BLaER1 treated with 17β-estradiol and CSF1 and Interleukin-3, amounts not matched to agents 10 nM and 100 nM (cell line): ENCODE measurements around the gene PHACTR3.
A peak's percentile ranks its signal among the peaks of the same experiment; 100 is the strongest.

Source experiments
- H3K27ac ChIP-seq, 11 experiments: shearing (Covaris generic); formaldehyde crosslinking; 2 replicates each; pipeline ENCODE4 v1.8.1; 2022
- H3K27me3 ChIP-seq, 11 experiments: shearing (Covaris generic); formaldehyde crosslinking; 2 replicates each; pipeline ENCODE4 v1.8.1; 2022
- H3K36me3 ChIP-seq, 11 experiments: shearing (Covaris generic); formaldehyde crosslinking; 2 replicates each; pipeline ENCODE4 v1.8.1; 2022
- H3K4me1 ChIP-seq, 10 experiments: shearing (Covaris generic); formaldehyde crosslinking; 2 replicates each; pipeline ENCODE4 v1.8.1; 2022
- H3K4me2 ChIP-seq, 11 experiments: shearing (Covaris generic); formaldehyde crosslinking; 2 replicates each; pipeline ENCODE4 v1.8.1; 2022
- H3K4me3 ChIP-seq, 10 experiments: shearing (Covaris generic); formaldehyde crosslinking; 2 replicates each; pipeline ENCODE4 v1.8.1; 2022
- H3K9ac ChIP-seq, 11 experiments: shearing (Covaris generic); formaldehyde crosslinking; 2 replicates each; pipeline ENCODE4 v1.8.1; 2022
- H3K9me3 ChIP-seq, 11 experiments: shearing (Covaris generic); formaldehyde crosslinking; replicated peaks in 1 of 11; 2 replicates each; pipeline ENCODE4 v1.8.1; 2022
- H4K20me1 ChIP-seq, 11 experiments: shearing (Covaris generic); formaldehyde crosslinking; 2 replicates each; pipeline ENCODE4 v1.8.1; 2022
- Cebpa-rat ChIP-seq, 11 experiments: shearing (Covaris generic); IDR thresholded peaks; 2 replicates each; pipeline ENCODE4 v1.8.1; 2022

Gene PHACTR3

DNA sequence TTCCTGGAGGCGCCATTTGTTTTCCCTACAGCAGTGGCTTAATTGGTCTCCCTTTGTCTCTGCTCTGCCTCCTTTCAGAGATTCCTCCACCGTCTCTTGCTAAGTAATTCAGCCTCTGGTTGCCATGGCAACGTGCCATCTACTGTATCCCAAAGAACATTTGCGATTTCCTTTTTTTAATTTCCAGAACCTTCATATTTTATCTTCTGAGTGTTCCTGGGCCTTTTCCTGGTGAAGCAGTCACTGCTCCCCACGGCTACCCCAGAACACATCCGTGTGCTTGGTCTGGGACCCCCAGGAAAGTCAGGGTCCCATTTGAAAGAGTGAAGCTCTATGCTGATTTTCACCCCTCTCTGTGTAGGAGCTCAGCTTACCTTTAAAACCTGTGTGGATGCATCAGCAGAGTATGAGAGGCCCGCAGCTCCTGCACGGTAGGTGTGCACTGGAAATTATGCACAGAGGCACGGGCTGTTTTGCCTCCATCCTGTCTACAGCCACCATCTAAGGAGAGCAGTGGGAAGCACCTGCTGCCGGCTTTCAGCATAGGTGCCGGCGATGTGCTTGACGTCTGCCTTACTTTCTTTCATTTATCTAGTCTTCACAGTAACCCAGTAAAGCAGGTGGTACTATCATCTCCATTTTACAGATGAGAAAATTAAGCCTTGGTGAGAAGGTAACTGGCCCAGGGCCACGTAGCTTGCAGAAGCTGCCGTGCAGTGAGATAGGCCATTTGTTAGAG, 206.3 kb downstream of the PHACTR3 start:
- no peak overlapping the region for H3K4me3 ChIP-seq
- peaks cover 0 to 11% (median 6%) of the 10 kb centered on the region in 10 experiments; a peak in 8 of 20 replicates for H3K4me1 ChIP-seq
- TF ChIP-seq Cebpa-rat (IDR thresholded peaks at IDR 0.05): no peak
- H3K9me3 ChIP-seq: no peaks in the 10 kb centered on the region
- H3K4me2 ChIP-seq: no peak overlapping the region
- no peak overlapping the region for H3K9ac ChIP-seq
- H4K20me1 ChIP-seq: peaks cover 0 to 99% (median 35%) of the 10 kb centered on the region in 11 experiments; a peak in 14 of 22 replicates
- peaks cover 0 to 100% (median 98%) of the 10 kb centered on the region in 11 experiments; a peak in 18 of 22 replicates for H3K36me3 ChIP-seq
- no peak overlapping the region for H3K27ac ChIP-seq
- no peaks in the 10 kb centered on the region for H3K27me3 ChIP-seq

DNA sequence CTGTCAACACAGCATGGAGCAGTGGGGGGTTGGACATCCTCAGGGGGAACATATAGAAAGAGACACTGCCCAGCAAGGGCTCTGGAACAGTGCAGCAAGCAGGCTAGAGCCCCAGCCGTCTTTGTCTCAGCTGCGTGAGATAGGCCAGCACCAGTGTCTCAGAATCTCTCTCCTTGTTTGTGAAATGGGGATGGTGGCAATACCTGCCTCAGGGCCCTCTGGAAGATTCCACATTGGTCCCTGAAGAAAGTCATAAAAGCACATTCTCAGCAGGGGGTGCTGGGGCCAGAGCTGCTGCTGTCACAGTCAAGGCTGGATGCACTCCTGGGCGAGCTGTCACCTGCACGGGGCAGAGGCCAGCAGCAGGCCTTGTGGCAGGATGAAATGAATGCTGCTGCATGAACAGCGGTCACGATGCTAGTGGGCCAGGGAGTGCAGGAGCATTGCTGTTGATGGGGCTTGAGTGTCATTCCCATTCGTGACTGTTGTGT, 207.4 kb downstream of the PHACTR3 start:
- TF ChIP-seq Cebpa-rat (IDR thresholded peaks at IDR 0.05): no peak
- Histone ChIP-seq H3K9ac (no peak overlapping the region), H3K9me3 (no peaks in the 10 kb centered on the region), H3K27ac (no peak overlapping the region), H4K20me1 (peaks cover 0 to 99% (median 35%) of the 10 kb centered on the region in 11 experiments; a peak in 14 of 22 replicates), H3K36me3 (peaks cover 0 to 100% (median 97%) of the 10 kb centered on the region in 11 experiments; a peak in 18 of 22 replicates), H3K4me3 (no peak overlapping the region), H3K4me1 (peaks cover 0 to 14% (median 7%) of the 10 kb centered on the region in 10 experiments; a peak in 10 of 20 replicates), H3K27me3 (no peaks in the 10 kb centered on the region), H3K4me2 (no peak overlapping the region)

DNA sequence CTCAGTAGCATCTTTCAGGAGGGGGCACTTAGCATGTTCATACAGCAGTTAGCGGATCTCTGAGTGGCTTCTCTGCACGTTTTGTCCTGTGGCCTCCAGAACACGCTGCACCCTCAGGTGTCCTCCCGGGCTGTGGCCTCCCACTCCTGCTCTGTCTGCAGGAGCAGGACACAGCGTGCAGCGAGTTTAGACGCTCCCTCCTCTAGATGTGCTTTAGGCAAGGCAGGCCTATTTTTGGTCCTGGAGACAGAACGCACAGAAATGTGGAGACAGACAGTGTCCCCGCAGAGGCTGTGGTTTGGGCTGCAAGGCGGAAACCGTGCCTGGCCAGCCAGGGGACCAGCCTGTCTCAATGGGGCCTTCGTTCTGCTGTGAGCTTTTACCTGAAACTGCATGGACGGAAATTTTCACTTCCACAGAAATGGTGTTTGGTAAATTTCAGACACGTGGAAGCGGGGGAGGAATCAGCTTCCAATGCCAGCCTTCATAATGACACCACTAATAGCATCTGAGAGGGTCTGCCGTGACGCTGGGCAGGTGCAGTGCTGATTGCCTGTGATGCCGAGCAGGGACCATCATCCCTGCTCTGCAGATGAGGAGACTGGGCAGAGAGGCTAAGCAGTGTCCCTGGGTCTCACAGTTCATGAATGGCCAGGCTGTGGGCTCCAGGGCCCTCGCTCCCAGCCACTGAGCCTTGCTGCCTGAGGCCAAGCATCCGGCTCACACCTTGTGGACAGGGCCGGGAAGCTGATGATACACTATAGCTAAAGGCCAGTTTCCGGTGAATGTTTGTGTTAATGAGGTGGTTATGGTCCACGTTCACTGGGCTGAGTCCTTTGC, 208.2 kb downstream of the PHACTR3 start:
- Histone ChIP-seq H3K27me3 (no peaks in the 10 kb centered on the region), H4K20me1 (peaks cover 0 to 100% (median 35%) of the 10 kb centered on the region in 11 experiments; a peak in 14 of 22 replicates)

DNA sequence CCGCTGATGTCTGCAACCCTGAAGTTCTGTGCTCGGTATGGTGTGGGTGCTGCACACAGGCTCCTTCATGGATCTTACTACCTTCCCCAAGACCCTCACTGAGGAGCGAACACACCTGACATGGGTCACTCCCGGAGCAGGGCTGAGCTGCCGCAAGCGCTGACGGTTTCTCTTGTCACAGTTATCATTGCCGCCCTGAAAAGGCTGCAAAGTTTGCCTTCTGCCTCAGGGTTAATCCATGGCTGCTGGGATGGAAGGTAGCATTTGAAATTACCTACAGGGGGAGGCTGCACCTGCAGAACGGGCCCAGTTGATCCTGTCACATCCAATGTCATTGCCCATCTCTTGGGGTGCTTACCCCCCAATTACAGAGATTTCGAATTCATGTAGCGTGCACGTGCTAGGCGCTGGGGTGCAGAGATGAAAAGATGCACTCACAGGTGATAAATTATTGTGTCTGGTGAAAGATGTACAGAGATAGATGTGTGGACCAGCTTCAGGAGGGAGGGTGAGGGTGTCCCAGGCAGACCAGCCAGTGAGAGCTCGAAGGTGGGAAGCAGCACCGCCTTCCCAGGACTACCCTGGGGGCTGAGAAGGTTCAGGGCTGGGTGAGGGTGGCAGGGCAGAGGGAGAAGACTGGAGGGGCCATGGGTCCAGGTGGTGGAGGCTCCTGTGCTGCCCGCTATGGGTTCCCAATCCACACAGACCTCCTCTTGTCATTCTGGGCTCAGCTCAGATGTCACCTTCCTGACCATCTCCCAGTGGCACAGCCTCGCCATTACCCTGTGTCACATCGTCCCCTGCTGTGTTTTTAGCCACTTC, 209.0 kb downstream of the PHACTR3 start:
- no peak for TF ChIP-seq Cebpa-rat (IDR thresholded peaks at IDR 0.05)
- peaks cover 0 to 100% (median 97%) of the 10 kb centered on the region in 11 experiments; a peak in 18 of 22 replicates for H3K36me3 ChIP-seq

More for the DNA sequence above, 208.2 kb downstream of the PHACTR3 start:
- Histone ChIP-seq H3K9me3 (no peaks in the 10 kb centered on the region), H3K9ac (no peak overlapping the region), H3K36me3 (peaks cover 0 to 100% (median 97%) of the 10 kb centered on the region in 11 experiments; a peak in 18 of 22 replicates), H3K4me3 (no peak overlapping the region), H3K27ac (no peak overlapping the region), H3K4me2 (no peak overlapping the region), H3K4me1 (peaks cover 0 to 14% (median 7%) of the 10 kb centered on the region in 10 experiments; a peak in 10 of 20 replicates)
- no peak for TF ChIP-seq Cebpa-rat (IDR thresholded peaks at IDR 0.05)

DNA sequence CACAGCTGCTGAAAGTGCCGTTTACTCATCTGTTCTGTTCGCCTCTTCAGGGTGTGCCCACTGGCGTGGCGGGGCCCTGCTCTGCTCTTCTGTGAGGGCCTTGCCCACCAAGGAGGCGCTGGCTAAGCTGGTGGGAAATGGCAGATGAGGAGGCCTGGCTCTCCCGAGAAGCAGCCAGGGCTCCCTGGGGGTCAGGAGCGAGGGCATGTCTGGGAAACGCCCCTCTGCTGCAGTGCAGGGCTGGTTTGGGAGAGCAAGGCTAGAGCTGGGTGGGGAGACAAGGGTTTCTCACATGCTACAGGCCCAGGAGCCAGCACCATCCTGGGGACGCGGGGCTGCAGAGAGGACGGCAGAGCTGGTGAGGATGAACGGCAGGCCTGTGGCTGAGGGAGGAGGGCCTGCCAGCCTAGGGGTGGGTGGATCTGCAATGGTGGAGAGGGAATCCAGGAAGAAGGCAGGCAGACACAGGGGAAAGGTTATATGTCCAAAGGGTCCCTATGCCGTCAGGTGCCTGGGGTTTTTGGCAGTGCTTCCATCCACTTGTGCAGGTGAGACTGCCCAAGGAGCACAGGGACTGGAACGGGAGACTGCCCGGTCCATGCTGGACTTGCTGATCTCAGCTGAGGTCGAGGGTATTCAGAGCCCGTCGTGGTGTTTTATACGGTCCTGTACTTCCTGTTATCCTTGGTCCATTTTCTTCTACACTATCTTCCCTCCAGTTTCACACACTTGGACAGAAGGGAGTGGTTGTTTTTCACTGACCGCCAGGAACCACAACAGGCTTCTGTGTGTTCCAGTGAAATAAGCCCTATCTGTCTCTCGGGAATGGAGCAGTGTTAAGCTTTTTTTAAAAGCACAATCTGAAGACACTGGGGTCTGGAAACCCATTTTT, 209.9 kb downstream of the PHACTR3 start:
- Histone ChIP-seq H4K20me1 (peaks cover 0 to 99% (median 31%) of the 10 kb centered on the region in 11 experiments; a peak in 14 of 22 replicates), H3K27me3 (no peaks in the 10 kb centered on the region), H3K36me3 (peaks cover 0 to 100% (median 97%) of the 10 kb centered on the region in 11 experiments; a peak in 17 of 22 replicates), H3K4me1 (peaks cover 0 to 14% (median 4%) of the 10 kb centered on the region in 10 experiments; a peak in 10 of 20 replicates), H3K9me3 (no peaks in the 10 kb centered on the region), H3K4me2 (no peak overlapping the region), H3K27ac (peak overlapping the region in 1 of 11 experiments; percentile 35; a peak in 2 of 22 replicates), H3K9ac (no peak overlapping the region), H3K4me3 (no peak overlapping the region)
- no peak for TF ChIP-seq Cebpa-rat (IDR thresholded peaks at IDR 0.05)

More for the DNA sequence above, 209.0 kb downstream of the PHACTR3 start:
- Histone ChIP-seq H4K20me1 (peaks cover 0 to 100% (median 39%) of the 10 kb centered on the region in 11 experiments; a peak in 14 of 22 replicates), H3K27me3 (no peaks in the 10 kb centered on the region), H3K27ac (no peak overlapping the region), H3K9me3 (no peaks in the 10 kb centered on the region), H3K4me3 (no peak overlapping the region), H3K4me1 (peaks cover 0 to 14% (median 7%) of the 10 kb centered on the region in 10 experiments; a peak in 10 of 20 replicates), H3K4me2 (no peak overlapping the region), H3K9ac (no peak overlapping the region)

DNA sequence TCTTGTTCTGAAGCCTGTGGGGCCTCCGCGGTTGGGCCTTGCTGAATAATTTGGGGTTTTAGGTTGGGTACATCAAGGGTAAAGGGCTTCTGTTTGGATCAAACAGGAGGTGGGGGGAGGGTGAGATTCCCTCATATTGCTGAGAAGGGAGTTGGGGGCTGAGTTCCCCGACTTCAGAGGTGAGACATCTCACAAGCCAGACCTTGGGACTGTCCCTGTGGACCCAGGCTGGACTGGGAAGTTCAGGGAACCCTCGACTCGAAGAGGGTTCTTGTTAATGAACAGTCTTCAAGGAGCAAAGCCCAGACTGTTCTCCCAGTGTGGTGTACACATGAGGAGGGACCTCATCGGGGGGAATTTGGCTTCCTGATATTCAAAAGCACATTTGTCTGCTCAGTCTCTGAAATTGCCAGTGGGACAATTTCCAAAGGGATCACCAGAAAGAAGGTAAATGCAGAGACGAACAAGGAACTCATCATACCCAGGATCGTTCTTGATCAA, 210.6 kb downstream of the PHACTR3 start:
- no peak for TF ChIP-seq Cebpa-rat (IDR thresholded peaks at IDR 0.05)
- no peak overlapping the region for H3K4me3 ChIP-seq
- H3K36me3 ChIP-seq: peaks cover 0 to 100% (median 99%) of the 10 kb centered on the region in 11 experiments; a peak in 17 of 22 replicates
- no peaks in the 10 kb centered on the region for H3K27me3 ChIP-seq
- H3K27ac ChIP-seq: no peak overlapping the region; a peak in 1 of 22 replicates
- peaks cover 0 to 14% (median 0%) of the 10 kb centered on the region in 10 experiments; a peak in 3 of 20 replicates for H3K4me1 ChIP-seq
- H3K4me2 ChIP-seq: no peak overlapping the region
- no peaks in the 10 kb centered on the region for H3K9me3 ChIP-seq
- H4K20me1 ChIP-seq: peaks cover 0 to 99% (median 30%) of the 10 kb centered on the region in 11 experiments; a peak in 14 of 22 replicates
- no peak overlapping the region for H3K9ac ChIP-seq

DNA sequence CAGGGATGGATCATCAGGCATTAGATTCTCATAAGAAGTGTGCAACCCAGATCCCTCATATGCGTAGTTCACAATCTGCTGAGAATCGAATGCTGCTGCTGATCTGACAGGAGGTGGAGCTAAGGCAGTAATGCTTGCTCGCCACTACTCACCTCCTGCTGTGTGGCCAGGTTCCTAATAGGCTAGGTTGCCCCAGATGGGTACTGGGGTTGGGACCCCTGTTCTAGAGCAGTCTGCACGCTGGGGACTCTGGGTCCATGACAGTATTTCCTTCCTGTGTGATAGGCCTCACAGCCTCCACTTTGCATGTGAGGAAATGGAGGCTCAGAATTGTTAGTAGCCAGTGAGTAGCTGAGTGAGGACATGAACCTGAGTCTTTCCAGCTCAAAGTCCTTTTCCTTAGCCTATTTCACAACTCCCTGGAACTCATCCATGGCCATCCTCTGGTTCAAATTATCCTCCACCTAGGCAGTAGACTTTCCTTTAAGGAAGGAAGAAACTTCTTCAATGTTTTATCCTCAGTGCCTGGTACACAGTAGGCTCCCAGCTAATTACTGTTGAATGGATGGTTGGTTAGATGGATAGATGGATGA, 211.9 kb downstream of the PHACTR3 start:
- H3K4me1 ChIP-seq: peaks cover 0 to 14% (median 0%) of the 10 kb centered on the region in 10 experiments; a peak in 3 of 20 replicates
- TF ChIP-seq Cebpa-rat (IDR thresholded peaks at IDR 0.05): no peak
- no peaks in the 10 kb centered on the region for H3K9me3 ChIP-seq
- H3K9ac ChIP-seq: no peak overlapping the region
- H3K36me3 ChIP-seq: peaks cover 0 to 100% (median 99%) of the 10 kb centered on the region in 11 experiments; a peak in 16 of 22 replicates
- H3K4me2 ChIP-seq: no peak overlapping the region
- H3K27me3 ChIP-seq: no peaks in the 10 kb centered on the region
- H3K27ac ChIP-seq: no peak overlapping the region
- peaks cover 0 to 99% (median 30%) of the 10 kb centered on the region in 11 experiments; a peak in 14 of 22 replicates for H4K20me1 ChIP-seq
- H3K4me3 ChIP-seq: no peak overlapping the region
